HG02763 (cell line): ENCODE data around the gene TDRD12.
A peak's percentile ranks its signal among the peaks of the same experiment; 100 is the strongest.

Experiments used
- ATAC-seq: cut with Tn5 transposase; IDR thresholded peaks from one replicate; pipeline ENCODE4 v1.9.1; 2021; ENCODE audit warnings: mild to moderate bottlenecking, moderate library complexity; ENCODE audit not compliant: unreplicated experiment

Gene TDRD12

DNA sequence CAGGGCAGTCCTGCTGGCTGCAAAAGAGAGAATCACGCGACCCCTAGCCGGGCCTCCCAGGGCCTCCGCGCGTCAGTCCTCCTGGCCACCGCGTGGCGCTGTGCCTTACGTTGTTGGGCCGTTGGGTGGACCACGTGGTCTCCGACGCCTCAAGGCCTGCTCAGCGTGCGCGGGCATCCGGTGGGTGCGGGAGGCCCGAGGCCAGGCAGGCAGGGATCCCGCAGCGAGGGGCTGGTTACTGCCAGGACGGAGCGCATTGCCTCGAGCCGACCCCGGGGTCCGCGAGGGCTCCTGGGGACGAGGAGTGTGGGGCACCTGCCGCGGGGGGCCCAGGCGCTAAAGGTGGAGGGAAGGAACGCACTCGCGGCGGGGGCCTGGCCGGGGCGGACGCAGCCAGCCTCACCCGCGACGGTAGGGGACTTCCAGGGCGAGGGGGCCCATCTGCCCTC, at the start of gene TDRD12:
TSS of gene TDRD12 (plus strand) at position 157 of the 449 bp plus-strand sequence. CDS start 306 bp downstream, outside the sequence.
- no peak for ATAC-seq

GRCh38 chr19:32671883-32672593, 47.5 kb upstream of the TDRD12 start:
- no peak for ATAC-seq

- ATAC-seq = no peak
Measured at GRCh38 chr19:32672841-32673240, 46.7 kb upstream of the TDRD12 start.

DNA sequence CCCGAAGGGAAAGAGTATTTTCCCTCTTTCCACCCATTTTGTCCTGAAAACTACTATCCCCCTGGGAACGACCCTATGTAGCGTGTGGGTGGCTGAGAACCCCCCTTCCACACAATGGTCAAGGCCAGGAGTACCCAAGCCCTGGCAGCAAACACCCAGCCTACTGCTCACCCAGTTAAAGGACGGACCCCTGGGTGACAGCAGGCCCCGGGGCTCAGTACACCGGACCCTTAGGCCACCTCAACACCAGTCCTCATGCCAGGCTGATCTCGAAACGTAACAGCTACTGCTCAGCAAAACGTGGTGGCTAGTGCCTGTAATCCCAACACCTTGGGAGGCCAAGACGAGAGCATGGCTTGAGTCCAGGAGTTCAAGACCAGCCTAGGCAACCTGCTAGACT, 46.0 kb upstream of the TDRD12 start:
- no peak for ATAC-seq

DNA sequence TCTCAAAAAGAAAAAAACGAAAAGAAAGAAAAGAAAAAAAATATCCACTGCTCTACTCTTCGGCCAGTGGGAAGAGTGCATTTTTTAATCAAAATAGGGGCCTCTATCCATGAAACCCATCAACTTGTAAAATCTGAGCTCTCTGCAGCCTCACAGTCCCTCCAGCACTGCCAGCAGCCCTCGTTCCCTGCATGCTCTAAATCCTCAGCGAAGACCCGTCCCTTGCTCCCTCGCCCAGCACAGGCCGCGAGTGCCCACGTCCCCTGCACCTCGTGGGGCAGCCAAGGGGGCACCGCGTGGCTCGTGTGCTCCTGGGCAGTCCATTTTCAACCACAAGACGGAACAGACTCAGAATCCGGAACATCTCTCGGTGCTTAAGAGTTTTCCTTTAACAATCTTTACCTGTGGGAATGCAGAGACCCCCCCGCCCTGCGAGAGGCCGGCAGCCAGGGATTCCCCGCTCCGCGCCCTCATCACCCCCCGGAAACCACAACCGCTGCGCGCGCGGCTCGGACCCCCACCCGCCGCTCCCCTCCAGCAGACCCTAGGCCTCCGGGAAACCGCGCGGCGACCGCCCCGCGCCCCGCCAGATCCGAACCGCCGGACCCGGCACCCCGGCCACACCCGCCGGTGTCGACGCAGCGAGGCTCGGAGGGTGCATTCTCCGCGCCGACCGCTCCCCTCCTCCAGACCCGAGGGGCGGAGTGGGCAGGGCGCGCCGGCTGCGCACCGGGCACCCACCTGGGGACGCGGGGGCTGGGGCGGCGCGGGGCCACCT, 45.2 kb upstream of the TDRD12 start:
- no peak for ATAC-seq

GRCh38 chr19:32674931-32675719, 44.4 kb upstream of the TDRD12 start, which contains the start of gene ANKRD27:
Gene ANKRD27 (minus strand): TSS chr19:32675180. CDS start chr19:32659015, 16,165 bp downstream.
- peak; percentile 98 for ATAC-seq

GRCh38 chr19:32675720-32676185, 43.8 kb upstream of the TDRD12 start, which contains the start of gene RGS9BP:
Gene RGS9BP (plus strand): TSS chr19:32675848. CDS start chr19:32676264, 416 bp downstream.
- peak; percentile 24 for ATAC-seq

DNA sequence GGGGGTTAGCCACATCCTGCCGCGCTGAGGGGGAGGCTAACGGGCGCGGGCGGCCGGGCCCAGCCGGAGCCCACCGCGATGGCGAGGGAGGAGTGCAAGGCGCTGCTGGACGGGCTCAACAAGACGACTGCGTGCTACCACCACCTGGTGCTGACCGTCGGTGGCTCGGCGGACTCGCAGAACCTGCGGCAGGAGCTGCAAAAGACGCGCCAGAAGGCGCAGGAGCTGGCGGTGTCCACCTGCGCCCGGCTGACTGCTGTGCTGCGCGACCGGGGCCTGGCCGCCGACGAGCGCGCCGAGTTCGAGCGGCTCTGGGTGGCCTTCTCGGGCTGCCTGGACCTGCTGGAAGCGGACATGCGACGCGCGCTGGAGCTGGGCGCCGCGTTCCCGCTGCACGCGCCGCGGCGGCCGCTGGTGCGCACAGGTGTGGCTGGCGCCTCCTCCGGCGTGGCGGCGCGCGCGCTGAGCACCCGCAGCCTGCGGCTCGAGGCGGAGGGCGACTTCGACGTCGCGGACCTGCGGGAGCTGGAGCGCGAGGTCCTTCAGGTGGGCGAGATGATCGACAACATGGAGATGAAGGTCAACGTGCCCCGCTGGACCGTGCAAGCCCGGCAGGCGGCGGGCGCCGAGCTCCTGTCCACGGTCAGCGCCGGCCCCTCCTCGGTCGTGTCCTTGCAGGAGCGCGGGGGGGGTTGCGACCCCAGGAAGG, 43.2 kb upstream of the TDRD12 start:
- no peak for ATAC-seq

DNA sequence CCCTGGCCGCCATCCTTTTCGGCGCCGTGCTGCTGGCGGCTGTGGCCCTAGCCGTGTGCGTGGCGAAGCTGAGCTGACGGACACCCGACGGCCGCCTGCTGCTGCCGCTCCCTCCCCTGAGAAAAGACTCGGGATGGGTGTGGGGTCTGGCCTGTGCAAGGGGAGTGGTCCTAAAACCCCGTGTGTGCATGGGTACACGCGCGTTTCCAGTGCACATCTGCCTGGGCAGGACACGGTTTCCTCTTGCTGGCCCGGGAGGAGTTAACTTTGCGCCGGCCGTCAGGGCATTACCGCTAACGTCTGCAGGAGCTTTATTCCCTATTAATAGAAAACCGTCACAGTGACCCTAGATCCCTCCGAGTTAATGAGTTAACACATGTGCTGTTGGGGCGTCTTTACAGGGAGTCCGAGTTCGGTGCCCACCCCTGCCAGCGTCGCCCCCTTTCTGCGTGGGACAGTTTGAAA, 42.6 kb upstream of the TDRD12 start:
- no peak for ATAC-seq

- ATAC-seq = no peak
Measured at GRCh38 chr19:32677657-32678056, 41.9 kb upstream of the TDRD12 start.

- ATAC-seq = no peak
Measured at GRCh38 chr19:32680986-32681385, 38.6 kb upstream of the TDRD12 start.

DNA sequence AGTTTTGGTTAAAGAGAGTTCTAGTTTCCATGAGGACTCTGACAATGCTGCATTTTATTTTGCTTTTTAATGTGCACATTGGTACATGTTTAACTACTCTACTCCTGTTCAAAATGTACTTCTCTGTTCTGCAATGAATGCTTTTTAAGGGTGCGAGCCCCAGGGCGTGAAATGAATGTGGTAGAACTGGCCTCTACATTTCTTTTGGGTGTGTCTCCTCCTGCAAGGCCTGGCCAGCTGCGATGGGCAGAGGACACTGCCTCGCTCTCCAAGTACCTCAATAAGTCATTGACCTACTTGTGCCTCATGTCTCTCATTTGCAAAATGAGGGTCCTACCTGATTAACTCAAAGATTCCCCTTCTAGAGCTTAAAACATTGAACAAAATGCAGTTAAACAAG, 37.2 kb upstream of the TDRD12 start:
- ATAC-seq = no peak

DNA sequence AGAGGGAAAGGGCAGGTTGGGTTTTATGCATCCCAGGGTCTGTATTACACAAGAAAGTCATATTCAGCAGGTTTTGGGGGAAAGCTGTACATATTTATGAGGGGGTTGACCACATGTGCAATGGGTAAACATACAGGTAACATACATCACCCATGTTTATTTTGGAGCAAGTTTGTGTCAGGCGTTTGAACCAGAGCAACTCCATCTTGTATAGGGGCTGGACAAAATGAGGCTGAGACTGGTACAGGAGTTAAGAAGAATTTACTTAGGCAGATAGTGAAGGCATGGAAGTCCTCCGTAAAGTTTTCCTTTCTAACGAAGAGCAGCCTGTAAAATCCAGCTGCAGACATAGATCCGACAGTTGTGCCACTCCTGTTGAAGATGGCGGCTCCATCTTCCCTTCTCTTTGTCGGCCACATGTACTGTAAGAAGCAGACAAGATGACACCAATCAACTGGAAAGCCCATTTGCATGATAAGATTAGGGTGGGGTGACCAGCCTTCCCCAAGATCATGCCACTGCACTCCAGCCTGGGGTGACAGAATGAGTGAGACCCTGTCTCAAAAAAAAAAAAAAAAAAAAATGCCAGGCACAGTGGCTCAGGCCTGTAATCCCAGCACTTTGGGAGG, 32.6 kb upstream of the TDRD12 start:
- no peak for ATAC-seq

- ATAC-seq = no peak
Measured at GRCh38 chr19:32687681-32688080, 31.9 kb upstream of the TDRD12 start.

DNA sequence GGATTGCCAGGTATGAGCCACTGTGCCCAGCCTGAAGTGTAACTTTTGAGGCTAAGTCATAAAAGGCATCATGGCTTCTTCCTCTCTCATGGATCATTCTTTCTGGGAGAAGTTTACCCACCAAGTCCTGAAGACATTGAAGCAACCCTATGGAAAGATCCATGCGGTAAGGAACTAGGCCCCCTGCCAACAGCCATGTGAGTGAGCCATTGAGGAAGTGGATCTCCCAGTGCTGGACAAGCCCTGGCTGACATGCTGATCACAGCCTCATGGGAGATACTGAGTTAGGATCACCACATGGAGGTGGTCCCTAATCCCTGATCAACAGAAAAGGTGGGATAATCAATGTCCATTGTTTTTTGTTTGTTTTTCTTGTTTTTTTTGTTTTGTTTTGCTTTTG, 31.3 kb upstream of the TDRD12 start:
- no peak for ATAC-seq

- peak; percentile 88 for ATAC-seq
Measured at GRCh38 chr19:32691291-32691951, 28.1 kb upstream of the TDRD12 start, which contains the start of gene NUDT19. Gene NUDT19 (plus strand): TSS chr19:32691821. CDS start chr19:32691961, 140 bp downstream.

DNA sequence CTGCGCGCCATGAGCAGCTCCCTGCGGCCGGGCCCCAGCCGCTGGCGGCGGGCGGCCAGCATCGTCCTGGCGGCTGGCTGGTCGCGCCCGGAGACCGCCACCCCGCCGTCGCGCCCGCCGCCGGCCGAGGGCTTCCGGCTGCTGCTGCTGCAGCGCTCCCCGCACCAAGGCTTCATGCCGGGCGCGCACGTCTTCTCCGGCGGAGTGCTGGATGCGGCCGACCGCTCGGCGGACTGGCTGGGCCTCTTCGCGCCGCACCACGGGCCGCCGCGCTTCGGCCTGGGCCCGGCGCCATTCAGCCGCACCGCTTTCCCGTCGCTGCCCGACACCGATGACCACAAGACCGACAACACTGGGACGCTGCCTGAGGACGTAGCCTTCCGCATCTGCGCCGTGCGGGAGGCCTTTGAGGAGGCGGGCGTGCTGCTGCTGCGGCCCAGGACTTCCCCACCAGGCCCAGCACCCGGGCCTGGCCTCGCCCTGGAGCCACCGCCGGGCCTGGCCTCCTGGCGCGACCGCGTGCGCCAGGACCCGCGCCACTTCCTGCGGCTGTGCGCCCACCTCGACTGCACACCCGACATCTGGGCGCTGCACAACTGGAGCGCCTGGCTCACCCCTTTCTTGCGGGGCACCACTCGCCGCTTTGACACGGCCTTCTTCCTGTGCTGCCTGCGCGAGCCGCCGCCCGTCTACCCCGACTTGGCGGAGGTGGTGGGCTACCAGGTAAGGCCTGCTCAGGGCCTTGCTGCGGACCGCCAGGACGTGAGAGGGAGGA, 27.4 kb upstream of the TDRD12 start:
- ATAC-seq = peak; percentile 61

GRCh38 chr19:32692727-32693061, 26.9 kb upstream of the TDRD12 start:
- ATAC-seq = no peak
